Mucosa of stomach (tissue), 1 donor: Measurements from ENCODE around the gene ATP5F1D.

ENCODE experiments used
- H3K27me3 ChIP-seq: one replicate; pipeline ENCODE4 v1.7.0; 2013; ENCODE audit warnings: mild to moderate bottlenecking, low read length; ENCODE audit not compliant: control insufficient read depth, insufficient read depth
- H3K36me3 ChIP-seq: one replicate; pipeline ENCODE4 v1.7.0; 2013; ENCODE audit warnings: low read length; ENCODE audit not compliant: control insufficient read depth, insufficient read depth
- H3K4me1 ChIP-seq: one replicate; pipeline ENCODE4 v1.7.0; 2013; ENCODE audit warnings: mild to moderate bottlenecking, low read length; ENCODE audit not compliant: control insufficient read depth, insufficient read depth
- H3K4me3 ChIP-seq: one replicate; pipeline ENCODE4 v1.7.0; 2013; ENCODE audit warnings: low read length
- H3K9ac ChIP-seq: one replicate; pipeline ENCODE4 v1.7.0; 2013; ENCODE audit warnings: mild to moderate bottlenecking, low read length, moderate library complexity
- H3K9me3 ChIP-seq: one replicate; pipeline ENCODE4 v1.7.0; 2013; ENCODE audit warnings: mild to moderate bottlenecking, low read length, moderate library complexity; ENCODE audit not compliant: control insufficient read depth
- donor health status: Pancreatic carcinoma.

Gene ATP5F1D

DNA sequence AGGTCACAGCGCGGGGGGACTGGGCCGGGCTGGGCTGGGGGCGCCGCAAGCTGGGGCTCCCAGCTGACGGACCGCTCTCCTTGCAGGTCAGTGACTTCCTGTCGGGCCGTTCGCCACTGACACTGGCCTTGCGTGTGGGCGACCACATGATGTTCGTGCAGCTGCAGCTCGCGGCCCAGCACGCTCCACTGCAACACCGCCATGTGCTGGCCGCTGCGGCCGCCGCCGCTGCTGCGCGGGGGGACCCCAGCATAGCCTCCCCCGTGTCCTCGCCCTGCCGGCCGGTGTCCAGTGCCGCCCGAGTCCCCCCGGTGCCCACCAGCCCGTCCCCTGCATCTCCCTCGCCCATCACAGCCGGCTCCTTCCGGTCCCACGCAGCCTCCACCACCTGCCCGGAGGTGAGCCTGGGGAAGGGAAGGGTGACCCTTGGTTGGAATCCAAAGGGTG, 12.6 kb downstream of the ATP5F1D start:
- Histone ChIP-seq H3K4me1 (peaks cover 47% of the 10 kb centered on the region), H3K27me3 (no peaks in the 10 kb centered on the region), H3K9me3 (no peaks in the 10 kb centered on the region), H3K9ac (peak overlapping the region; percentile 33), H3K4me3 (no peak overlapping the region), H3K36me3 (peaks cover 40% of the 10 kb centered on the region)

- H3K4me3 ChIP-seq: no peak overlapping the region
- H3K9me3 ChIP-seq: no peaks in the 10 kb centered on the region
- H3K9ac ChIP-seq: peak overlapping the region; percentile 33
- peaks cover 40% of the 10 kb centered on the region for H3K36me3 ChIP-seq
- no peaks in the 10 kb centered on the region for H3K27me3 ChIP-seq
- H3K4me1 ChIP-seq: peaks cover 53% of the 10 kb centered on the region
Measured at GRCh38 chr19:1254530-1255185, 13.1 kb downstream of the ATP5F1D start.

GRCh38 chr19:1255186-1256161, 13.9 kb downstream of the ATP5F1D start:
- H3K9ac ChIP-seq: peak overlapping the region; percentile 33
- H3K4me1 ChIP-seq: peaks cover 61% of the 10 kb centered on the region
- H3K4me3 ChIP-seq: no peak overlapping the region
- H3K27me3 ChIP-seq: no peaks in the 10 kb centered on the region
- H3K9me3 ChIP-seq: no peaks in the 10 kb centered on the region
- peaks cover 40% of the 10 kb centered on the region for H3K36me3 ChIP-seq

DNA sequence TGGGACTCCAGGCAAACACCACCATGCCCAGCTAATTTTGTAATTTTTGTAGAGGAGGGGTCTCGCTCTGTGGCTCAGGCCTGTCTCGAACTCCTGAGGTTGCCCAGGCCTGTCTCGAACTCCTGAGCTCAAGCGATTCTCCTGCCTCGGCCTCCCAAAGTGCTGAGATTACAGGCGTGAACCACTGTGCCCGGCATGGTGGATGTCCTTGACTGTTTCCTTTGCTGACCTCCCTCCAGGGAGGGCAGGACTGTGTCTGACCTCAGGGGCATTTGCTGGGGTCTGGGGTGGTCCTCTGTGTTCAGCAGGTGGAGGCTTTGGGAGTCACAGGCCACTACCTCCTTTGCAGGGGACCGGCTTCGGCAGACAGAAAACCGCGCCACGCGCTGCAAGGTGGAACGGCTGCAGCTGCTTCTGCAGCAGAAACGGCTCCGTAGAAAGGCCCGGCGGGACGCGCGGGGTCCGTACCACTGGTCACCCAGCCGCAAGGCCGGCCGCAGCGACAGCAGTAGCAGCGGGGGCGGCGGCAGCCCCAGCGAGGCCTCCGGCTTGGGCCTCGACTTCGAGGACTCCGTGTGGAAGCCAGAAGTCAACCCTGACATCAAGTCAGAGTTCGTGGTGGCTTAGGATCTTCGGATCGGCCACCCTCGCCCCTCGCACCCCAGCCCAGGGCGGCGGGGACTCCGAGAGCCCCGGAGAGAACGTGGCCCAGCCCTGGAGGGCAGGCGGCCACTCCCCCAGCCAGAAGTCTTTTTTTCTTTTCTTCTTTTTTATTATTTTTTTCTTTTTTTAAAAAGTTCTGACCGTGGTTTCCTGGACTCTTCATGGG, 15.3 kb downstream of the ATP5F1D start:
- Histone ChIP-seq H3K4me1 (peaks cover 67% of the 10 kb centered on the region), H3K36me3 (peaks cover 34% of the 10 kb centered on the region), H3K27me3 (no peaks in the 10 kb centered on the region), H3K4me3 (no peak overlapping the region), H3K9me3 (no peaks in the 10 kb centered on the region), H3K9ac (no peak overlapping the region)

- Histone ChIP-seq H3K4me3 (no peak overlapping the region), H3K27me3 (no peaks in the 10 kb centered on the region), H3K4me1 (peaks cover 74% of the 10 kb centered on the region), H3K36me3 (peaks cover 32% of the 10 kb centered on the region), H3K9me3 (no peaks in the 10 kb centered on the region), H3K9ac (no peak overlapping the region)
Measured at GRCh38 chr19:1257475-1258162, 16.1 kb downstream of the ATP5F1D start.

DNA sequence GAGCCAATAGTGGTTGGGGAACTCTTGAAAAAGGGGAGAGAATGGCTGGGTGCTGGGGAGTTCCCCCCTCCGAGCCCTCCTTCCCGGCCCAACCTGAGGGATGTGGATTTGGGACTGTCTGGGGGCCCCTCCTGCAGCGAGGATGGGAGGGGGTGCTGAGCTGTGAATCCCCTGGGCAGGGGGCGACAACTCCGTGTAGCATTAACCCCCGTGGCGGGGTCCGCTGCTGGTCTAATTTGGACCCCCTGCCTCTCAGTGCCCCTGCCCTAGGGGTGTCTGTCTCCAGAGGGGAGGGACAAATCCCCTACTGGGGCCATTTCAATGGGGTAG, 16.6 kb downstream of the ATP5F1D start:
- Histone ChIP-seq H3K9ac (no peak overlapping the region), H3K27me3 (no peaks in the 10 kb centered on the region), H3K4me1 (peaks cover 79% of the 10 kb centered on the region), H3K36me3 (peaks cover 32% of the 10 kb centered on the region), H3K9me3 (no peaks in the 10 kb centered on the region), H3K4me3 (no peak overlapping the region)

GRCh38 chr19:1258707-1259205, 17.2 kb downstream of the ATP5F1D start:
- Histone ChIP-seq H3K9me3 (no peaks in the 10 kb centered on the region), H3K27me3 (no peaks in the 10 kb centered on the region), H3K36me3 (peaks cover 32% of the 10 kb centered on the region), H3K9ac (peak overlapping the region; percentile 65), H3K4me1 (peaks cover 77% of the 10 kb centered on the region), H3K4me3 (peak overlapping the region; percentile 12)

- Histone ChIP-seq H3K27me3 (no peaks in the 10 kb centered on the region), H3K4me1 (peaks cover 72% of the 10 kb centered on the region), H3K9me3 (no peaks in the 10 kb centered on the region), H3K4me3 (peak overlapping the region; percentile 12), H3K36me3 (peaks cover 31% of the 10 kb centered on the region), H3K9ac (peak overlapping the region; percentile 65)
Measured at GRCh38 chr19:1259206-1259875, 17.8 kb downstream of the ATP5F1D start.

GRCh38 chr19:1259876-1260748, 18.6 kb downstream of the ATP5F1D start:
- Histone ChIP-seq H3K36me3 (peaks cover 23% of the 10 kb centered on the region), H3K9me3 (no peaks in the 10 kb centered on the region), H3K4me1 (peaks cover 72% of the 10 kb centered on the region), H3K9ac (peak overlapping the region; percentile 65), H3K4me3 (no peak overlapping the region), H3K27me3 (no peaks in the 10 kb centered on the region)

GRCh38 chr19:1260749-1261537, 19.4 kb downstream of the ATP5F1D start:
- peak overlapping the region; percentile 92 for H3K4me3 ChIP-seq
- H3K4me1 ChIP-seq: peaks cover 71% of the 10 kb centered on the region
- H3K9me3 ChIP-seq: no peaks in the 10 kb centered on the region
- peaks cover 14% of the 10 kb centered on the region for H3K36me3 ChIP-seq
- H3K9ac ChIP-seq: peak overlapping the region; percentile 91
- H3K27me3 ChIP-seq: no peaks in the 10 kb centered on the region
